Measurements from ENCODE around the gene ITIH1.

Gene ITIH1

DNA sequence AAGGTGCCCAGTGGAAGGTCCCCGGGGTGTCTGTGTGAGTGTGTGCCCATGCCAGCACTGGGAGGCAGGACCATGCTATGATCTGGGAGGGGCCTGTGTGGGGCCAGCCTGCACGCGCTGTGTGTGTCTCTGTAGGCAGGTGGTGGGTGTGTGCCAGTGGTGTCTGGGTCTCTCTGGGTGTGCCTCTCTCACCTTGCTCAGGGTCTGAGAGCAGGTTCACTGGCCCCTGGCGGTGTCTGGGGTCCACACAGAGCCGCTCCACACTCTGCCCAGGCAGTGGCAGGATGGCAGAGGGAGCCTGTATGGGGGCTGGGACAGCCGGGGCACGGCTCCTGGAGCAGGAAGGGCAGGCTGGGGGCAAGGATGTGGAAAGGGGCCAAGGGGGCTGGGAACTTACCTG, 40.5 kb downstream of the ITIH1 start:
- no peak for DNase-seq

- DNase-seq = no peak
Observed at GRCh38 chr3:52819936-52820335, 42.5 kb downstream of the ITIH1 start.

DNA sequence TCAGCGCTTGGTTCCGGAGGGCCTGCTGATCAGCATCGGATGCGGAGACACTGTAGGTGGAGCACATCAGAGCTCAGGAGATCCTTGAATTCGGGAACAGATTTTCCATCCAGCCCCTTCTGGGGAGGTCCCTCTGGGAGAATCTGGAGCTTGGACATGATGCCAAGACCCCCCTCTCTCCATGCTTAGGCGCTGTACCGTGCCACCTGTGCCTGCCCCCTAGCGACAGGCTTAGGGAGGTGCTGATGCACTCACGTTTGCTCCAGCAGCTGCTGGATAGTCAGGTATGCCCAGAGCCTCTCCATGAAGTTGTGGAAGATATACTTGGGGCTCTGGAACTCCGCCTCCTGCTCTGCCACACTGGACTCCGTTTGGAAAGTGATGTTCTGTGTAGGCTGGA, 43.3 kb downstream of the ITIH1 start:
- peak in 1 of 2 experiments; percentile 5 for DNase-seq

- DNase-seq = no peak
Observed at GRCh38 chr3:52822363-52822762, 45.0 kb downstream of the ITIH1 start.

DNA sequence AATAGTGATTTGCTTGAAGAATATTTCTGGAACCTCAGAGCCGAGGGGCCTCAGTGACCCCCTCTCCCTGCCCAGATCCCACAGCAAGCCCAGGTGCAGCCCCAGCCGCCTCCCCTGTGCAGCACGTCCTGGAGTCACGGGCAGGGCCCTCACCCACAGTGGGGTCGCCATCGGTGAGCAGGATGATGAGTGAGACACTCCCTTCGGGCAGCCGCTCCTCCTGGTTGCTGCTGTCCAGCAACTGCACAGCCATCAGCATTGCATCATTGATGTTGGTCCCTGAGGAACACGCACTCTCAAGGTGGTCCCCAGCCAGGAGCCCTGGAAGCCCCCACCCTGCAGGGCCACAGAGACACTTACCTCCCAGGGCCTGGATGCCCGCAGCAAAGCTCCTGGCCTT, 46.6 kb downstream of the ITIH1 start:
- no peak for DNase-seq

DNA sequence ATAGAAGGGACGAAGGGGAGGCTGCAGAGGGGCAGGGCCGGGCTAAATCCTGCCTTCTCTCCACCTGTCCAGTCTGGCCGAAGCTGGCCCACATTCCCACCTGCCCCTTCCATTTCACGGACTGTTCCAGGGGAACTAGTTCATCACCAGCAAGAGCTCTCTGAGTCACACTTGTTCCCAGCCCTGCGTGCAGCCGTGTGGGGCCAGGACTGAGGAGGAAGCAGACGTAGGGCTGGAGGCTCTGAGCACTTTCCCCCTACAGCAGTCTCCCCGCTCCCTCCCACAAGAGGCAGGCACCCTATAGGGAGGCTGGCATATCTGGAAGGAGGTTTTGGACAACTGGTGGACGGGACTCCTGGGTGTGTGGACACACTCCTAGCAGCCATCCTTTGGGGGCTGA, 50.0 kb downstream of the ITIH1 start:
- peak; percentile 78 to 89 for DNase-seq

DNA sequence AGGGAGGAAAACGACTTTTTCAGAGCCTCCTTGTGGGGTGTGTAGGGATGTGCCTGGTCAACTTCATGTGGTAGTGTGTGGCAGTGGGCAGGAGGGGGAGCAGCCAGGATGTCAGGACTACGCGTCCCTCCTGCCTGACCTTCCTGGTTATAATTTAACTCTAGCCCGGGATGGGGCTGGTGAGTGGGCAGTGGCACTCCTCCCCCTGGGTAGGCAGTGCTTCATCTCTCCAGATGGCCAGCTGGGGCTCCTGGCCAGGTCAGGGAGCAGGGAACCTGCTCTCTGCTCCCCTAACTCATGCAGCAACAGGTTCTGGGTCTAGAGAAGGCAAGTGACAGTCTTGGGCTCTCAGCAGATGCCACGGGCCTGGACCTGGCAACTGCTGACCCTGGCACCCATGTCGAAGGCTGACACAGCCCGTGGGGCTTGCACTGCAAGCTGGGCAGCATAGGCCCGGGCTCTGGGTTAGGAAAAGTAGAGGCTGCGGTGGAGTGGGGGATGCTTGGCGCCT, 50.5 kb downstream of the ITIH1 start:
- DNase-seq = no peak

DNA sequence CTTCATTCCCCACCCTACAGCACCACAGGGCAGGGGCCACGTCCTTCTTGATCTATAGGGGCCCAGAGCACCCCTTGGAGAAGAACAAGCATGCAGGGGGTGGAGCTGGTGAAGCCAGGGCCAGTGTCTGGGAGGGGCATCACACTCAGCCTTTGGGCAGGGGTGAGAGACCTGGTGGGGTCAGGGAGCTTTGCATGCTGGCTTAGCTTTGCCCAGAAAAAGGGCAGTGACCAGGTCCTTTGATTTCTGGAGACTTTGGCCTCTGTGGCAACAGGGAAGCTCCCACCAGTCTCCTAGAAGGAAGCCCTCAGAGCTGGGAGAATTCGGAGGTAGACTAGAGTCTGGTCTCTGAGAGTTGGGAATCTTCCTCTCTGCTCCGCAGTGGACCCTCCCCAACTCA, 52.1 kb downstream of the ITIH1 start:
- no peak for DNase-seq

- peak in 1 of 2 experiments; percentile 17 for DNase-seq
Observed at GRCh38 chr3:52829906-52830463, 52.6 kb downstream of the ITIH1 start.

DNA sequence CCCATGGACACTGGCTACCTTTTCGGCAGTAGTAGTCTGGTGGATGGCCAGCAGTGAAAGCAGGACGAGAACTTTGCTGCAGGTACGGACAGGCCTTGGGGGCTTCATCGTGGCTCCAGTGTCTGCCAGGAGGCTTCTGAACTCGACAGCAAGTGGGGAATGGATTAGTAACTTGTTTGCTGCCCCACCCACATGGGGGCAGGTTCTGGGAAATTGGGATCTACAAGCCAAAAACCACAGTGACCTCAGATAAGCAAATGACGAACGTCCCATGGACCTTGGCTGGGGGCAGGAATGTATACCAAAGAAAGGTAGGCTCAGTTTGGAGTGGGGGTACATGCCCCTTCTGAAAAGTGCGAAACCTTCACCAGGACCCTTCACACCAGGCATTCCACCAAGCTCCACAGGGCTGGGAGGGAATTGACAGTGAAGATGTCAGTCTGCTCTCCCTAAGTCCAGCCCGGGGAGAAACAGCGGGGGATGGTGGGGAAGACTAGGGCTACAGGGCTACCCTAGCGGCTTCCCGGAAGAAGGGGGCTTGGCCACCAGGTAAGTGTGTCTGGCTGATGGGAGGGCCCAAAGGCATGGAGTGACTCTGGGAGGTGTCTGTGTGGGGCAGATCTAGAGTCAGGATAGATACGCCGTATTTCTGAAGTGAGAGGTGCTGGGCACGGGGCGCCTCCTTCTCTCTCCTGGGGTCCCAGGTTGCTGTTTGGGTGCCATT, 53.3 kb downstream of the ITIH1 start, which contains the start of gene ITIH4:
TSS of gene ITIH4 (minus strand) at position 138 of the 724 bp plus-strand sequence. CDS start at position 108, 30 bp downstream.
- DNase-seq = no peak

GRCh38 chr3:52831500-52832301, 54.3 kb downstream of the ITIH1 start:
- peak; percentile 51 to 57 for DNase-seq

DNA sequence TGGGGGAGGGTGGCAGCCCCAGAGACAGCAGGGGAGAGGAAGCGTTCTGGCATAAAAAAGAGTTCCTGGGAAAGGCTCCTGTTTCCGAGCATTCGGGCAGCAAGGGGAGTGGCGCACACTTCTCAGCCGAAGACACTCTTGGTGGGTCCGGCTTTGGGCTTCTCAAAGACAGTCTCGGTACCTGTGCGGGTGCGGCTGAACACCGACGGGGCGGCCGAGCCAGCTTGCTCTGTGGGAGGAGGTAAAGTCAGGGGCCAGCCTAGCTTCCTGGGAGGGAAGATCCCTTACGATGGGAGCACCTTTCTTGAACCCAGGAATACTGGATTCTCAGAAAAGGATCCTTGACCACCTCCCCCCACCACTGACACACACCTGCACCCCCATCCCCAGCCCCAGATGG, 55.8 kb downstream of the ITIH1 start:
- DNase-seq = no peak

- DNase-seq = no peak
Observed at GRCh38 chr3:52834871-52835501, 57.6 kb downstream of the ITIH1 start, which contains the start of gene MUSTN1. Gene MUSTN1, minus strand, starts transcription at chr3:52835019. Its CDS starts 71 bp downstream, at chr3:52834948.

DNA sequence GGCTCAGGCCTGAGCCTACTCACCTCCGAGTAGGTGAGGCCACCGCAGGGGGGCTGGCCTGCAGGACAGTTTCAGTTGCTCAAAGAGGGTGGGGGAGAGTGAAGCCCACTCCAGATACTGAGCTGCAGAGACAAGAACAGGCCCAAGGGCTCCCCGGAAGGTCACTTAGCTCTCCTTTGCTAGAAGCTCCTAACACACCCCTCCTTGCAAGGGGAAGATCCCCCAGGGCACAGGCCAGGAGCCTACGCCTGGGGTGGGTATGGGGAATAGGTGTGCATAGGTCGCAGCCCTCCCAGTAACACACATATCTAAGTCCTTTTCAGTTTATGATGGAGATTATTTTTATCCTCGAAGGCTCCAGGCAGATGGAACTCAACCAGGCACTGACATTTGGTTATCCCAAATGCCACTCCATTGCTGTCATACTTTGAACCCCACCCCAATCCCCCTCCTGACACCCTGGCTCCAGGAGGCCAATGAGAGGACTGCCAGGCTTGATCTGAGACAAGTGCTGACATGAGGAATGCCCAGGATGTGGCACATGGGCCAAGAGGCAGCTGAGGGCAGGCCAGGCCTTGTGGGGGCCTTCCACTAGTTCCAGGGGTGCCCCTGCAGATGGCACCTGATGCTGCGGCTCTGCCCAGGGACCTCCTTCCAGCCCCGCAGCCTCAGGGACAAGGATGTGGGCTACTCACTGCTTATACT, 58.5 kb downstream of the ITIH1 start:
- DNase-seq = no peak

- DNase-seq = no peak
Observed at GRCh38 chr3:52836471-52836845, 59.1 kb downstream of the ITIH1 start.

DNA sequence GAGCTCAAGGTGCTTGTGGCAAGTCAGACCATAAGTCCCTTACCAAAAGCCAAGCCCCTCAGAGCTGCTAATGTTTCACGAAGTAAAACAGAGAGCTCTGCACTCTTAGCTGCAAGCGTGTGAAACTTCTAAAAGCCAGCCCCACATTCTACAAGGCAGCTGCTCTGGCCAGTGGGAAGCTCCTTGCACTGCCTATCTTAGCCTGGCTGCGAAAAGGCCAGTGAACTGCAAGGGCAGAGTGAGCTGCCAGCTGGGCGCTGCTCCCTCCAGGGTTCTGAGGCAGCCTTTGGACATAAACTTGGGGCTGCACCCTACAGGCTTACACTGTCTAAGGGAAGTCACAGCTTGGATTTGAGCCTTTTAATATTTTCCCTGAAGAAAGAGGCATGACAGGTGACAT, 59.6 kb downstream of the ITIH1 start:
- DNase-seq = no peak

DNA sequence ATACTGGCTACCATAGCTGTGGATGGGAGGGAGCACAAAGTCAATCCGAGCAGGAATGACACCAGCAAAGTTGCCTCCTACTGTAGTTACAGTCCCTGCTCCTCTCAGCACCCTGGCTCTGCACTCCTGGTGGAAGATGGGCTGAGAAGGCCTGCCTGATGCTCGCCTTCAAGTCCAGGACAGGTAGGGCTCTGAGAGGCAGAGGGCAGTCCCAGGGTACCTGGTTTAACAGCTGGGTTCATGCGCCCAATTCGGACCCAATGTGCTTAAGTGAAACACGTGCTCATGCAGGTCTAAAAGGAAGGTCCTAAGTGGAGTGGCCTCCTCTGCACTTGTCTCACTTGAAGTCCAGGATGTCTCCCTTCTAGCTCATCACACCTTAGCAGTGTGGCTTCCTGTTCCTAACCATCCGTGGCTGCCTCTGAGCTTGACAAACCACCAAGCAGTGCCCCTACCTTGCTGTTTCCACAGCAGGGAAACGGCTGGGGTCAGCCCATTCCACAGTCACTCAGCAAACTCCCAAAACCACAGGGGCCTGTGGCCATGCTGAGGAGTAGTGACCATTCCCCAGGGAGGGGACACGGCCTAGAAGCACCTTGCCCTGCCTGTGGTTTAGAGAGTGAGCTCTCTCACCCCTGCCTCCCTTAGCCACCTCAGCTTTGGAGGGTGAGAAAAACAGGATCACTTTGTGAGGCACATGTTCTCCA, 61.3 kb downstream of the ITIH1 start:
- no peak for DNase-seq

GRCh38 chr3:52839268-52839575, 61.8 kb downstream of the ITIH1 start:
- DNase-seq = no peak

- DNase-seq = no peak
Observed at GRCh38 chr3:52839892-52840545, 62.6 kb downstream of the ITIH1 start.

GRCh38 chr3:52841211-52841980, 64.0 kb downstream of the ITIH1 start:
- no peak for DNase-seq

Measured in Kasumi-1 (cell line).